ENCODE results near the gene NAT8L.

Gene NAT8L

DNA sequence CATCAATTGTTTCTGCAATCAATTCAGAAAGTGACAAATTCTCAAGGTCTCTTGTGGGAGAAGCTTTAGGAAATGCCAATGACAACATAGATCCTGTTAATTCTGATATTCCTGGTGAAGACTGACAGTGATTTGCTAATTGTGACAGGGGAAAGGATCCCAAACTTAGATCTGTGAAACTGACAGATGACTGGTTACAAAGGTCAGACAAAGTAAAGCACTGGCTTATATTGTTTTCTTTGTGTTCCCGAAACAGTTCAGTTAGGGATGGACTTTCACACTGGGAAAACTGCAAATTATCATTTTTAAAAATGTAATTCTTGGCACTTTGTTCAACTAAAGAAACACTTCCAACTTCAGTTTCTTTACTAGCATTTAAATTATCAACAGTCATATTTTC, 30.1 kb downstream of the NAT8L start:
- no peaks in the 10 kb centered on the region for H3K27me3 ChIP-seq (ENCODE audit: low read length)
- H3K4me2 ChIP-seq (ENCODE audit: low read depth, low read length, poor library complexity, severe bottlenecking): no peak overlapping the region
- no peak overlapping the region for H3K27ac ChIP-seq (ENCODE audit: low read depth, low read length)
- H4K20me1 ChIP-seq (ENCODE audit: low read depth, low read length): no peaks in the 10 kb centered on the region
- H2AFZ ChIP-seq (ENCODE audit: low read depth, low read length, severe bottlenecking): no peak overlapping the region
- no peaks in the 10 kb centered on the region for H3K36me3 ChIP-seq (ENCODE audit: low read length)
- H3K9ac ChIP-seq (ENCODE audit: low read length): no peak overlapping the region
- no peaks in the 10 kb centered on the region for H3F3A ChIP-seq (ENCODE audit: insufficient read depth)
- H3K79me2 ChIP-seq (ENCODE audit: insufficient read depth, low read length): no peaks in the 10 kb centered on the region
- no peak for TF ChIP-seq EZH2phosphoT487 (conservative IDR thresholded peaks at IDR 0.05; ENCODE audit: low read length)
- TF ChIP-seq, protein P1, sequence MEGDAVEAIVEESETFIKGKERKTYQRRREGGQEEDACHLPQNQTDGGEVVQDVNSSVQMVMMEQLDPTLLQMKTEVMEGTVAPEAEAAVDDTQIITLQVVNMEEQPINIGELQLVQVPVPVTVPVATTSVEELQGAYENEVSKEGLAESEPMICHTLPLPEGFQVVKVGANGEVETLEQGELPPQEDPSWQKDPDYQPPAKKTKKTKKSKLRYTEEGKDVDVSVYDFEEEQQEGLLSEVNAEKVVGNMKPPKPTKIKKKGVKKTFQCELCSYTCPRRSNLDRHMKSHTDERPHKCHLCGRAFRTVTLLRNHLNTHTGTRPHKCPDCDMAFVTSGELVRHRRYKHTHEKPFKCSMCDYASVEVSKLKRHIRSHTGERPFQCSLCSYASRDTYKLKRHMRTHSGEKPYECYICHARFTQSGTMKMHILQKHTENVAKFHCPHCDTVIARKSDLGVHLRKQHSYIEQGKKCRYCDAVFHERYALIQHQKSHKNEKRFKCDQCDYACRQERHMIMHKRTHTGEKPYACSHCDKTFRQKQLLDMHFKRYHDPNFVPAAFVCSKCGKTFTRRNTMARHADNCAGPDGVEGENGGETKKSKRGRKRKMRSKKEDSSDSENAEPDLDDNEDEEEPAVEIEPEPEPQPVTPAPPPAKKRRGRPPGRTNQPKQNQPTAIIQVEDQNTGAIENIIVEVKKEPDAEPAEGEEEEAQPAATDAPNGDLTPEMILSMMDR (IDR thresholded peaks at IDR 0.05; ENCODE audit: insufficient read depth, low read length, poor library complexity, severe bottlenecking): no peak
- H3K9me2 ChIP-seq (replicated peaks; ENCODE audit: insufficient read depth, low read length): no peaks in the 10 kb centered on the region
- H3K9me3 ChIP-seq (ENCODE audit: insufficient read depth, low read length): no peaks in the 10 kb centered on the region
- H3K4me3 ChIP-seq (ENCODE audit: insufficient read depth, low read length, poor library complexity, severe bottlenecking): no peak overlapping the region

DNA sequence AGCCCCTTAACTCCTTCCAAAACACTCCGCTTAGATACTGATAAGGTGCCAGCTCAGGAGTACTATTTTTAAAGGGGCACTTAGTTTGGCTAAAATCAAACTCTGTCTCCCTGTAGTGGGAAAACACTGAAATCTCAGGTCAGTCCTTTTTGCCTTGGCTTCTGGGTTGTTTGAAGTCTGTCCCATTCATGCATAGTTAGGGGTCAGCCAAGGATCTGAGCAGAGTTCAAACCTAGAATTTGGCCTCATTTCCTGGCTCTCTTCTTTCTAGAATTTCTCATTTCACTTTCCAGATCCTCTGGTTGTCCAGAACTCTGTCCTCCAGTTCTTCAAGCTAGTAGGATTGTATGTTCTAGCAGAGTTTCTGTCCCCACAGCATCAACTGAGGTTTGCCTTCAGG, 31.5 kb downstream of the NAT8L start:
- Histone ChIP-seq H3K9me2 (replicated peaks; ENCODE audit: insufficient read depth, low read length) (no peaks in the 10 kb centered on the region), H3K9me3 (ENCODE audit: insufficient read depth, low read length) (no peaks in the 10 kb centered on the region), H3F3A (ENCODE audit: insufficient read depth) (no peaks in the 10 kb centered on the region), H3K4me3 (ENCODE audit: insufficient read depth, low read length, poor library complexity, severe bottlenecking) (no peak overlapping the region), H3K27me3 (ENCODE audit: low read length) (no peaks in the 10 kb centered on the region), H3K36me3 (ENCODE audit: low read length) (no peaks in the 10 kb centered on the region), H3K27ac (ENCODE audit: low read depth, low read length) (no peak overlapping the region), H3K79me2 (ENCODE audit: insufficient read depth, low read length) (no peaks in the 10 kb centered on the region), H3K4me2 (ENCODE audit: low read depth, low read length, poor library complexity, severe bottlenecking) (no peak overlapping the region), H2AFZ (ENCODE audit: low read depth, low read length, severe bottlenecking) (no peak overlapping the region), H3K9ac (ENCODE audit: low read length) (no peak overlapping the region), H4K20me1 (ENCODE audit: low read depth, low read length) (no peaks in the 10 kb centered on the region)
- TF ChIP-seq, protein P1 (IDR thresholded peaks at IDR 0.05; ENCODE audit: insufficient read depth, low read length, poor library complexity, severe bottlenecking): no peak
- TF ChIP-seq EZH2phosphoT487 (conservative IDR thresholded peaks at IDR 0.05; ENCODE audit: low read length): no peak

DNA sequence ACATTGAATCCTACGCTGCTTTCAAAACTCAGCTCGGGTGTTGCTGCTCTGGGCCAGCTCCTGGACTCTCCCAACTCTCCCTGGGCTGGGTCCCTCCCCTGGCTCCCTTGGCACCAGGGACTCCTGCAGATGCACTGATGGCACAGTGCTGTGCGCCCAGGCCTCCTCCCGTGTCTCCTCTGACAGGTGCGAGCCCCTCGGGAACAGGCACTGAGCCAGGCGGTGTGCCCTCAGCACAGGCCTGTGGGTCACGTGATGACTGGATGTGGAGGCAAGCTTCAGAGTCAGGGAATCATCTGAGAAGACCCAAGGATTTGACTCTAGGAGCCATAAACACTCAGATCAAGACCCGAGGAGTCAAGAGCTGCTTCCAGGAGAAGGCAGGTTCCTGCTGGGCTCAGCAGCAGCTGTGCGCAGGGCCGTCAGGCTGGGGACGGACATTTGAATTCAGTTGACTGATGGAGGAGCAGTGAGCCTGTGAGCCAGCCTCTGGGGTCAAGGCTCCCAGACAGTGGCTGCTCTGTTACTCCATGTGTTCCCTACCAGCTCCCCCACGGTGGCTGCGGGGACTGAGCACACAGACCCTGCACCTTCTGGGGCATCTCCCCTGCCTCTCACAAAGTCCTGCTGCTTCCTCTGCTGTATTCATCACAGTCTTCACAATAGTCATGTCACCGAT, 33.0 kb downstream of the NAT8L start:
- Histone ChIP-seq H4K20me1 (ENCODE audit: low read depth, low read length) (no peaks in the 10 kb centered on the region), H3K9me3 (ENCODE audit: insufficient read depth, low read length) (0 out of 2 replicates have a peak, but pooled peaks cover 11% of the 10 kb centered on the region), H2AFZ (ENCODE audit: low read depth, low read length, severe bottlenecking) (no peak overlapping the region), H3K9ac (ENCODE audit: low read length) (no peak overlapping the region), H3K36me3 (ENCODE audit: low read length) (no peaks in the 10 kb centered on the region), H3K4me3 (ENCODE audit: insufficient read depth, low read length, poor library complexity, severe bottlenecking) (no peak overlapping the region), H3F3A (ENCODE audit: insufficient read depth) (no peaks in the 10 kb centered on the region), H3K79me2 (ENCODE audit: insufficient read depth, low read length) (no peaks in the 10 kb centered on the region), H3K9me2 (replicated peaks; ENCODE audit: insufficient read depth, low read length) (no peaks in the 10 kb centered on the region), H3K27ac (ENCODE audit: low read depth, low read length) (no peak overlapping the region), H3K4me2 (ENCODE audit: low read depth, low read length, poor library complexity, severe bottlenecking) (no peak overlapping the region), H3K27me3 (ENCODE audit: low read length) (no peaks in the 10 kb centered on the region)
- TF ChIP-seq EZH2phosphoT487 (conservative IDR thresholded peaks at IDR 0.05; ENCODE audit: low read length): no peak
- TF ChIP-seq, protein P1 (IDR thresholded peaks at IDR 0.05; ENCODE audit: insufficient read depth, low read length, poor library complexity, severe bottlenecking): no peak

All from SU-DHL-6 (cell line).